Common myeloid progenitor, CD34-positive (primary cell): Measurements from ENCODE around the gene HGFAC.

ENCODE experiments used
- CTCF ChIA-PET: fragments of 350-600 bp; sonication (Branson Sonifier 250); formaldehyde crosslinking; loops from one replicate; lab custom pipeline; 2021; ENCODE audit warnings: antibody characterized with exemption; lab: Charles Lee
- POLR2A ChIA-PET: fragments of 350-600 bp; sonication (Branson Sonifier 250); formaldehyde crosslinking; loops from one replicate; lab custom pipeline; 2021; ENCODE audit warnings: antibody characterized with exemption; lab: Charles Lee
- DNase-seq, 3 donors: peaks; one replicate each; pipeline versions ENCODE4 v3.0.0 to v3.0.0-alpha.2; 2013
- H3K27ac ChIP-seq, 2 experiments: 1 replicate in 1 of 2; 2 replicates in 1 of 2; pipeline ENCODE4 v1.7.0; 2013; ENCODE audit warnings: inconsistent platforms in 2 of 2, low read length in 2 of 2, mild to moderate bottlenecking in 2 of 2, low read depth in 1 of 2, moderate library complexity in 1 of 2; ENCODE audit not compliant: severe bottlenecking in 2 of 2, insufficient read depth in 1 of 2, poor library complexity in 1 of 2
- H3K27me3 ChIP-seq, 5 experiments: replicated peaks in 2 of 5; 1 replicate in 3 of 5; 2 replicates in 2 of 5; pipeline versions ENCODE4 v1.6.1 to v1.7.0; 2013; ENCODE audit warnings: low read length in 4 of 5, mild to moderate bottlenecking in 2 of 5, moderate library complexity in 2 of 5, inconsistent platforms in 1 of 5; ENCODE audit not compliant: insufficient read depth in 5 of 5, control insufficient read depth in 4 of 5
- H3K36me3 ChIP-seq, 4 experiments: 1 replicate in 2 of 4; 2 replicates in 2 of 4; pipeline versions ENCODE4 v1.6.1 to v1.7.0; 2013; ENCODE audit warnings: low read length in 3 of 4, control low read depth in 1 of 4, mild to moderate bottlenecking in 1 of 4; ENCODE audit not compliant: control insufficient read depth in 4 of 4, insufficient read depth in 4 of 4
- H3K4me1 ChIP-seq, 4 experiments: 1 replicate in 3 of 4; 2 replicates in 1 of 4; pipeline versions ENCODE4 v1.6.1 to v1.7.1; 2013; ENCODE audit warnings: low read length in 3 of 4, mild to moderate bottlenecking in 3 of 4, control low read depth in 1 of 4, inconsistent platforms in 1 of 4, moderate library complexity in 1 of 4; ENCODE audit not compliant: control insufficient read depth in 4 of 4, insufficient read depth in 4 of 4; ENCODE audit errors: control extremely low read depth in 1 of 4
- H3K4me3 ChIP-seq, 7 experiments: 1 replicate in 4 of 7; 2 replicates in 3 of 7; pipeline versions ENCODE4 v1.5.1 to v1.7.0; 2013; ENCODE audit warnings: mild to moderate bottlenecking in 7 of 7, low read length in 6 of 7, moderate library complexity in 6 of 7, inconsistent platforms in 2 of 7, low read depth in 2 of 7, control low read depth in 1 of 7; ENCODE audit not compliant: insufficient read depth in 4 of 7, control insufficient read depth in 1 of 7; ENCODE audit errors: extremely low read depth in 1 of 7
- H3K9me3 ChIP-seq, 5 experiments: 1 replicate in 4 of 5; 2 replicates in 1 of 5; pipeline versions ENCODE4 v1.6.1 to v1.7.1; 2013; ENCODE audit warnings: low read length in 4 of 5, mild to moderate bottlenecking in 2 of 5, inconsistent platforms in 1 of 5, low read depth in 1 of 5, moderate library complexity in 1 of 5; ENCODE audit not compliant: control insufficient read depth in 4 of 5, insufficient read depth in 2 of 5; ENCODE audit errors: control extremely low read depth in 1 of 5
- WGBS: methylation state at CpG from one replicate; pipeline ENCODE4 v1.1.5; 2013; ENCODE audit not compliant: insufficient coverage; 5-methylcytosine and 5-hydroxymethylcytosine counted together

HGFAC gene

GRCh38 chr4:3401436-3402171 lies 40.2 kb upstream of the HGFAC start:
- H3K4me1 ChIP-seq: peaks cover 0 to 9% (median 2%) of the 10 kb centered on the region in 4 experiments
- H3K4me3 ChIP-seq: no peak overlapping the region
- peaks cover 0 to 3% (median 0%) of the 10 kb centered on the region in 5 experiments for H3K9me3 ChIP-seq
- H3K36me3 ChIP-seq: no peaks in the 10 kb centered on the region
- DNase-seq: no peak
- H3K27ac ChIP-seq: no peak overlapping the region
- H3K27me3 ChIP-seq: no peaks in the 10 kb centered on the region
- CTCF ChIA-PET: interaction anchor here (1.0 kb wide), 1 partner anchor 58 kb away, joined by 3 read pairs; no protein-coding TSS in a partner anchor
- POLR2A ChIA-PET: interaction anchor here (0.8 kb wide), 1 partner anchor 13 kb away, joined by 3 read pairs; no protein-coding TSS in a partner anchor
- WGBS: 97% methylated on average over 21 of the region's 22 CpGs

- Histone ChIP-seq H3K9me3 (peaks cover 0 to 3% (median 0%) of the 10 kb centered on the region in 5 experiments), H3K27me3 (no peaks in the 10 kb centered on the region), H3K4me3 (no peak overlapping the region), H3K27ac (no peak overlapping the region), H3K36me3 (no peaks in the 10 kb centered on the region), H3K4me1 (peaks cover 0 to 9% (median 2%) of the 10 kb centered on the region in 4 experiments)
- ChIA-PET CTCF (no interaction called here), POLR2A (no interaction called here)
- DNase-seq: no peak
- WGBS: 95% methylated on average over 11 of the region's 15 CpGs
Measured at GRCh38 chr4:3402491-3403347, 39.0 kb upstream of the HGFAC start.

- 98% methylated on average over 7 of the region's 10 CpGs for WGBS
- ChIA-PET CTCF (interaction anchor here (2.2 kb wide), 1 partner anchor 10 kb away, joined by 13 read pairs; no protein-coding TSS in a partner anchor), POLR2A (no interaction called here)
- Histone ChIP-seq H3K9me3 (peaks cover 0 to 3% (median 0%) of the 10 kb centered on the region in 5 experiments), H3K27ac (no peak overlapping the region), H3K4me1 (peaks cover 0 to 9% (median 2%) of the 10 kb centered on the region in 4 experiments), H3K4me3 (no peak overlapping the region), H3K27me3 (no peaks in the 10 kb centered on the region), H3K36me3 (no peaks in the 10 kb centered on the region)
- no peak for DNase-seq
Measured at GRCh38 chr4:3403348-3403906, 38.3 kb upstream of the HGFAC start.

GRCh38 chr4:3404546-3404945 lies 37.2 kb upstream of the HGFAC start:
- Histone ChIP-seq H3K27me3 (no peaks in the 10 kb centered on the region), H3K36me3 (no peaks in the 10 kb centered on the region), H3K9me3 (peaks cover 0 to 3% (median 0%) of the 10 kb centered on the region in 5 experiments), H3K4me1 (peaks cover 0 to 14% (median 2%) of the 10 kb centered on the region in 4 experiments), H3K27ac (no peak overlapping the region), H3K4me3 (no peak overlapping the region)
- no peak for DNase-seq
- CTCF ChIA-PET: interaction anchor here (0.9 to 2.2 kb wide), 4 partner anchors 10 to 39 kb away, joined by 3 to 13 read pairs (median 3); no protein-coding TSS in a partner anchor
- 94% methylated on average over 3 of the region's 4 CpGs for WGBS
- POLR2A ChIA-PET: no interaction called here

GRCh38 chr4:3405176-3405575 lies 36.6 kb upstream of the HGFAC start:
- no peak for DNase-seq
- WGBS: 97% methylated on average over 8 of the region's 8 CpGs
- no peak overlapping the region for H3K27ac ChIP-seq
- POLR2A ChIA-PET: no interaction called here
- H3K4me1 ChIP-seq: peaks cover 0 to 14% (median 2%) of the 10 kb centered on the region in 4 experiments
- CTCF ChIA-PET: interaction anchor here (0.9 to 2.2 kb wide), 3 partner anchors 12 to 38 kb away, joined by 3 to 13 read pairs (median 3); no protein-coding TSS in a partner anchor
- H3K9me3 ChIP-seq: peaks cover 0 to 3% (median 0%) of the 10 kb centered on the region in 5 experiments
- no peaks in the 10 kb centered on the region for H3K36me3 ChIP-seq
- no peak overlapping the region for H3K4me3 ChIP-seq
- H3K27me3 ChIP-seq: no peaks in the 10 kb centered on the region

GRCh38 chr4:3406021-3406420 lies 35.7 kb upstream of the HGFAC start:
- POLR2A ChIA-PET: no interaction called here
- 96% methylated on average over 11 of the region's 13 CpGs for WGBS
- H3K27ac ChIP-seq: no peak overlapping the region
- peaks cover 0 to 3% (median 0%) of the 10 kb centered on the region in 5 experiments for H3K9me3 ChIP-seq
- no peak for DNase-seq
- H3K4me3 ChIP-seq: no peak overlapping the region
- CTCF ChIA-PET: no interaction called here
- no peaks in the 10 kb centered on the region for H3K27me3 ChIP-seq
- H3K36me3 ChIP-seq: no peaks in the 10 kb centered on the region
- peaks cover 0 to 14% (median 2%) of the 10 kb centered on the region in 4 experiments for H3K4me1 ChIP-seq
